Sigmoid colon (tissue), 7 donors: Measurements from ENCODE around the gene CELA2A. TPM values are rescaled to one million over a fixed set of nuclear protein-coding genes. Genes with fewer than 3 reads are reported as not detected.
"Not testable (repeated sequence)": the region's sequence is repeated elsewhere in the genome, so short reads cannot be mapped to it uniquely, and the experiment has no call there.

Experiments used
- DNase-seq: peaks from one replicate; pipeline ENCODE4 v3.0.0-alpha.2; 2019
- H3K27ac ChIP-seq, 4 donors: fragments of 200-600 bp; sonication (generic); one replicate each; pipeline ENCODE4 v1.5.1; 2016 to 2019; ENCODE audit warnings: mild to moderate bottlenecking in 1 of 4
- H3K27me3 ChIP-seq, 3 donors: fragments of 200-600 bp; sonication (generic); one replicate each; pipeline ENCODE4 v1.5.1; 2019; ENCODE audit warnings: mild to moderate bottlenecking in 1 of 3
- H3K36me3 ChIP-seq, 4 donors: fragments of 200-600 bp; sonication (generic); one replicate each; pipeline ENCODE4 v1.5.1; 2016 to 2019
- H3K4me1 ChIP-seq, 4 donors: fragments of 200-600 bp; sonication (generic); one replicate each; pipeline ENCODE4 v1.5.1; 2017 to 2019
- H3K4me3 ChIP-seq, 4 donors: fragments of 200-600 bp; sonication (generic); one replicate each; pipeline ENCODE4 v1.5.1; 2017 to 2019; ENCODE audit warnings: mild to moderate bottlenecking in 2 of 4, moderate library complexity in 1 of 4
- H3K9me3 ChIP-seq, 4 donors: fragments of 200-600 bp in 3 of 4; sonication (generic) in 3 of 4; one replicate each; pipeline versions ENCODE4 v1.5.1 to v1.6.1; 2013 to 2019
- CTCF ChIP-seq, 4 experiments: fragments of 450-650 bp in 3 of 4; fragments of 200-600 bp in 1 of 4; IDR thresholded peaks; one replicate each; pipeline ENCODE4 v1.5.1; 2016 to 2019; ENCODE audit warnings: antibody characterized with exemption in 4 of 4, mild to moderate bottlenecking in 3 of 4, moderate library complexity in 2 of 4
- EP300 ChIP-seq, 4 donors: sonication (generic); formaldehyde crosslinking; IDR thresholded peaks; one replicate each; pipeline ENCODE4 v1.6.1; 2017; ENCODE audit warnings: antibody characterized with exemption in 4 of 4
- POLR2A ChIP-seq, 2 donors: fragments of 450-650 bp; IDR thresholded peaks; one replicate each; pipeline ENCODE4 v1.6.1; 2016; ENCODE audit warnings: antibody characterized with exemption in 2 of 2, mild to moderate bottlenecking in 2 of 2, moderate library complexity in 2 of 2
- POLR2AphosphoS5 ChIP-seq, 4 donors: sonication (generic); formaldehyde crosslinking; IDR thresholded peaks; one replicate each; pipeline ENCODE4 v1.6.1; 2017; ENCODE audit warnings: antibody characterized with exemption in 4 of 4
- WGBS, 2 donors: extraction: QIAGEN DNeasy Blood & Tissue Kit; methylation state at CpG; one replicate each; pipeline ENCODE4 v1.1.7; 2013; 5-methylcytosine and 5-hydroxymethylcytosine counted together
- intact Hi-C: fragments of 100-400 bp; cut with DNase I; formaldehyde crosslinking; loops from one replicate; pipeline ENCODE4 v1.15.1; 2023
- polyA plus RNA-seq, 3 donors: library from polyadenylated mRNA; stranded (reverse); fragments of 200-250 nt; gene quantifications; one replicate each; pipeline ENCODE4 v1.2.3, GENCODE V29; 2013
- total RNA-seq, 4 donors: library from RNA; depleted of rRNA; stranded (reverse); fragments of >200 nt; gene quantifications; one replicate each; pipeline ENCODE4 v1.1.0, GENCODE V29; 2016
- donor health status: healthy with polysubstance abuse.
- donor health status: Bipolar disorder and iron deficiency.
- donor health status: healthy.

CELA2A gene
- total and polyA plus RNA-seq, 7 donors: not detected

GRCh38 chr1:15475752-15476314 is 19.3 kb downstream of the CELA2A start, which contains the start of gene CELA2B:
TSS of gene CELA2B (plus strand) at chr1:15476104. CDS start at chr1:15476126, 22 bp downstream.
- no peaks in the 10 kb centered on the region for H3K4me1 ChIP-seq
- no peak for DNase-seq
- H3K27me3 ChIP-seq: no peaks in the 10 kb centered on the region
- H3K9me3 ChIP-seq: no peaks in the 10 kb centered on the region
- TF ChIP-seq POLR2A (IDR thresholded peaks at IDR 0.05) (no peak), EP300 (IDR thresholded peaks at IDR 0.05) (no peak), CTCF (IDR thresholded peaks at IDR 0.05) (no peak), POLR2AphosphoS5 (IDR thresholded peaks at IDR 0.05) (no peak)
- no peak within 1 kb of the TSS for H3K4me3 ChIP-seq
- no peaks in the 10 kb centered on the region for H3K36me3 ChIP-seq
- intact Hi-C loops: no loop called here
- 86 to 87% methylated on average over 5 of the region's 5 CpGs for WGBS, 2 donors
- no peak within 1 kb of the TSS for H3K27ac ChIP-seq

GRCh38 chr1:15476927-15477326 is 20.4 kb downstream of the CELA2A start:
- no peaks in the 10 kb centered on the region for H3K4me1 ChIP-seq
- DNase-seq: no peak
- TF ChIP-seq POLR2A (IDR thresholded peaks at IDR 0.05) (no peak), CTCF (IDR thresholded peaks at IDR 0.05) (no peak), POLR2AphosphoS5 (IDR thresholded peaks at IDR 0.05) (no peak), EP300 (IDR thresholded peaks at IDR 0.05) (no peak)
- no peaks in the 10 kb centered on the region for H3K27me3 ChIP-seq
- no peaks in the 10 kb centered on the region for H3K36me3 ChIP-seq
- H3K9me3 ChIP-seq: no peaks in the 10 kb centered on the region
- intact Hi-C loops: no loop called here
- no peak overlapping the region for H3K27ac ChIP-seq
- WGBS, 2 donors: 74 to 90% methylated on average over 3 of the region's 3 CpGs
- H3K4me3 ChIP-seq: no peak overlapping the region

GRCh38 chr1:15477646-15478212 is 21.2 kb downstream of the CELA2A start:
- Histone ChIP-seq H3K4me3 (no peak overlapping the region), H3K27me3 (no peaks in the 10 kb centered on the region), H3K9me3 (no peaks in the 10 kb centered on the region), H3K4me1 (no peaks in the 10 kb centered on the region), H3K27ac (no peak overlapping the region), H3K36me3 (no peaks in the 10 kb centered on the region)
- 60 to 77% methylated on average over 5 of the region's 5 CpGs for WGBS, 2 donors
- TF ChIP-seq EP300 (IDR thresholded peaks at IDR 0.05) (no peak), CTCF (IDR thresholded peaks at IDR 0.05) (no peak), POLR2AphosphoS5 (IDR thresholded peaks at IDR 0.05) (no peak), POLR2A (IDR thresholded peaks at IDR 0.05) (no peak)
- DNase-seq: no peak
- intact Hi-C loops: no loop called here

- no peaks in the 10 kb centered on the region for H3K9me3 ChIP-seq
- TF ChIP-seq EP300 (IDR thresholded peaks at IDR 0.05) (no peak), POLR2A (IDR thresholded peaks at IDR 0.05) (no peak), CTCF (IDR thresholded peaks at IDR 0.05) (no peak), POLR2AphosphoS5 (IDR thresholded peaks at IDR 0.05) (no peak)
- no peak for DNase-seq
- WGBS, 2 donors: 95 to 96% methylated on average over 11 of the region's 11 CpGs
- intact Hi-C loops: no loop called here
- no peaks in the 10 kb centered on the region for H3K36me3 ChIP-seq
- no peak overlapping the region for H3K4me3 ChIP-seq
- no peaks in the 10 kb centered on the region for H3K27me3 ChIP-seq
- H3K4me1 ChIP-seq: no peaks in the 10 kb centered on the region
- no peak overlapping the region for H3K27ac ChIP-seq
Observed at GRCh38 chr1:15479654-15480347, 23.3 kb downstream of the CELA2A start.

GRCh38 chr1:15482455-15482854 is 25.9 kb downstream of the CELA2A start:
- H3K36me3 ChIP-seq, H3K9me3 ChIP-seq, H3K4me3 ChIP-seq, H3K4me1 ChIP-seq, intact Hi-C loops, H3K27me3 ChIP-seq, H3K27ac ChIP-seq, DNase-seq: not testable (repeated sequence)
- 76 to 90% methylated on average over 6 of the region's 6 CpGs for WGBS, 2 donors

GRCh38 chr1:15482983-15483543 is 26.5 kb downstream of the CELA2A start:
- DNase-seq, H3K27ac ChIP-seq, H3K36me3 ChIP-seq, H3K9me3 ChIP-seq, H3K4me1 ChIP-seq, H3K4me3 ChIP-seq, intact Hi-C loops, H3K27me3 ChIP-seq: not testable (repeated sequence)
- 81 to 85% methylated on average over 15 of the region's 16 CpGs for WGBS, 2 donors
